Stimulated activated effector memory CD8-positive, alpha-beta T cell treated with anti-CD3 and anti-CD28 coated beads, Interleukin-12 subunit alpha, Interleukin-12 subunit beta, amount 100 ng/mL, for 72 hours (primary cell): ENCODE measurements around the gene TMEM39A.

Source experiments
- ATAC-seq: fragments of 150-1000 bp; cut with Tn5 transposase; 2 replicates; pipeline ENCODE4 v1.10.0; 2021
- DNase-seq, 2 donors: peaks; one replicate each; pipeline ENCODE4 v3.0.0; 2021 to 2022; ENCODE audit warnings: low spot score in 2 of 2
- H3K27ac Mint-ChIP-seq: one replicate; pipeline ENCODE4 v1.8.0; 2022; ENCODE audit warnings: mild to moderate bottlenecking, mixed read lengths
- H3K36me3 Mint-ChIP-seq: one replicate; pipeline ENCODE4 v1.8.0; 2022; ENCODE audit warnings: mild to moderate bottlenecking, mixed read lengths
- H3K4me1 Mint-ChIP-seq: one replicate; pipeline ENCODE4 v1.8.0; 2022; ENCODE audit warnings: mixed read lengths
- H3K4me3 Mint-ChIP-seq: one replicate; pipeline ENCODE4 v1.8.0; 2022; ENCODE audit warnings: mild to moderate bottlenecking, mixed read lengths
- H3K9me3 Mint-ChIP-seq: one replicate; pipeline ENCODE4 v1.8.0; 2022; ENCODE audit warnings: mixed read lengths

The TMEM39A gene

GRCh38 chr3:119483101-119483500 lies 19.7 kb upstream of the TMEM39A start:
- Mint-ChIP-seq H3K4me1 (no peaks in the 10 kb centered on the region), H3K9me3 (no peaks in the 10 kb centered on the region), H3K4me3 (no peak overlapping the region), H3K36me3 (peaks cover 97% of the 10 kb centered on the region), H3K27ac (peak overlapping the region; percentile 17)
- no peak for DNase-seq
- no peak for ATAC-seq

- H3K4me1 Mint-ChIP-seq: peaks cover 10% of the 10 kb centered on the region
- ATAC-seq: no peak
- DNase-seq: no peak
- no peak overlapping the region for H3K27ac Mint-ChIP-seq
- H3K9me3 Mint-ChIP-seq: no peaks in the 10 kb centered on the region
- peaks cover 91% of the 10 kb centered on the region for H3K36me3 Mint-ChIP-seq
- H3K4me3 Mint-ChIP-seq: no peak overlapping the region
Measured at GRCh38 chr3:119481079-119481478, 17.7 kb upstream of the TMEM39A start.

- H3K27ac Mint-ChIP-seq: no peak overlapping the region
- DNase-seq: no peak
- no peak for ATAC-seq
- H3K36me3 Mint-ChIP-seq: peaks cover 49% of the 10 kb centered on the region
- no peaks in the 10 kb centered on the region for H3K9me3 Mint-ChIP-seq
- H3K4me1 Mint-ChIP-seq: peaks cover 32% of the 10 kb centered on the region
- peak overlapping the region; percentile 82 for H3K4me3 Mint-ChIP-seq
Measured at GRCh38 chr3:119470866-119471265, 7.5 kb upstream of the TMEM39A start.

- Mint-ChIP-seq H3K36me3 (peaks cover 36% of the 10 kb centered on the region), H3K9me3 (no peaks in the 10 kb centered on the region), H3K27ac (peak overlapping the region; percentile 97), H3K4me1 (peaks cover 32% of the 10 kb centered on the region), H3K4me3 (peak overlapping the region; percentile 82)
- DNase-seq (no peak), ATAC-seq (no peak)
Measured at GRCh38 chr3:119469418-119470189, 6.2 kb upstream of the TMEM39A start.

DNA sequence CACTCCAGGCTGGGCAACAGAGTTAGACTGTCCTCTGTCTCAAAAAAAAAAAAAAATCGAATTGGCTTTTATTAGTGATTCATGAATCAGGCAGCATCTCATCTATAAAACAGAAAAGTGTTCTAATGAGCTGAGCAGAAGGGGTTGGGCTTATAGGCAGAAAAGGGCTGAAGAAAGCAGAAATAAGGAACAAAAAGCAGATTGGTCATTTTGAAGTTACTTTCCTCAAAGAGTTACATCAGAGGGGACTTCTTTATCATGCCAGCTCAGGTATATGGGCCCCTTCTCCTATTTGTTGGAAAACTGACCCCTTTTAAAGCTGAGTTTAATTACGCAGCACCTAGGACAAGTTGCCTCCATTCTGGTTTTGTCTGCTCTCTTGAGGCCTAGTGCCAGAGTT lies 4.6 kb upstream of the TMEM39A start:
- peaks cover 31% of the 10 kb centered on the region for H3K36me3 Mint-ChIP-seq
- H3K4me1 Mint-ChIP-seq: peaks cover 45% of the 10 kb centered on the region
- DNase-seq (no peak), ATAC-seq (no peak)
- peak overlapping the region; percentile 82 for H3K4me3 Mint-ChIP-seq
- H3K27ac Mint-ChIP-seq: peak overlapping the region; percentile 97
- H3K9me3 Mint-ChIP-seq: no peaks in the 10 kb centered on the region

- Mint-ChIP-seq H3K27ac (no peak overlapping the region), H3K9me3 (no peaks in the 10 kb centered on the region), H3K36me3 (peaks cover 100% of the 10 kb centered on the region), H3K4me1 (peaks cover 11% of the 10 kb centered on the region), H3K4me3 (no peak overlapping the region)
- ATAC-seq: no peak
- DNase-seq: no peak
Measured at GRCh38 chr3:119457246-119457645, 6.2 kb downstream of the TMEM39A start.

DNA sequence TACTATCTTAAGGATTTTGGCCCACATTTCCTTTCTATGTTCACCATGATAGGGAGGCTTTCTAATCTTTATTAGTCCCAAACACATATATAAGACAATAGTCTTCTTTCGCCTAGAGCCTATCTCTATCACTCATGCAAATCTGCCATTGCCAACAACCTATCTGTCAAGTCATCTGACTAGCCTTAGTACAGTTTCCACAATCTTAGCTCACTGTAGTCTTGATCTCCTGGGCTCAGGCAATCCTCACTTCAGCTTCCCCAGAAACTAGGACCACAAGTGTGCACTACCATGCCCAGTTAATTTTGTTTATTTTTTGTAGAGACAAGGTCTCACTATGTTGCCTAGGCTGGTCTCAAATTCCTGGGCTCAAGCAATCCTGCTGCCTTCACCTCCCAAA lies 6.9 kb downstream of the TMEM39A start:
- DNase-seq: no peak
- no peak overlapping the region for H3K4me3 Mint-ChIP-seq
- H3K36me3 Mint-ChIP-seq: peaks cover 100% of the 10 kb centered on the region
- peaks cover 11% of the 10 kb centered on the region for H3K4me1 Mint-ChIP-seq
- H3K9me3 Mint-ChIP-seq: no peaks in the 10 kb centered on the region
- H3K27ac Mint-ChIP-seq: no peak overlapping the region
- ATAC-seq: no peak

DNA sequence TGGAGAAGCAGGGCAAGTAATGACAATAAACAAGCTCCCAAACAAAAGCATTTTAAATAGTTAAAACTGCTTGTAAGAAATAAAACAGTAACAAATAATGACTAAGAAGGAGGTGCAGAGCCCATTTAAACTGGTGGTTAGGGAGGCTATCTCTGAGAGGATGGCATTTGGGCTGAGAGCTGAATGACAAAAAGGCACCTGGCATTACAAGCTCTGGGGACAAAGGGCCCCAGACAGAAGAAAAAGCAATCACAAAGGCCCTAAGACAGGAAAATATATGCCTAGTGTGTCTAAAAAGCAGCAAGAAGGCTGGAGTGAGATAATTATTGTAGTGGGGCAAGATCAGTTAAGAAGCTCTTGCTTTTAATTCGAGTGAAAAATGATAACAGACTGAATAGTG lies 9.6 kb downstream of the TMEM39A start:
- ATAC-seq (no peak), DNase-seq (no peak)
- Mint-ChIP-seq H3K27ac (no peak overlapping the region), H3K4me1 (peaks cover 5% of the 10 kb centered on the region), H3K36me3 (peaks cover 100% of the 10 kb centered on the region), H3K9me3 (no peaks in the 10 kb centered on the region), H3K4me3 (no peak overlapping the region)

DNA sequence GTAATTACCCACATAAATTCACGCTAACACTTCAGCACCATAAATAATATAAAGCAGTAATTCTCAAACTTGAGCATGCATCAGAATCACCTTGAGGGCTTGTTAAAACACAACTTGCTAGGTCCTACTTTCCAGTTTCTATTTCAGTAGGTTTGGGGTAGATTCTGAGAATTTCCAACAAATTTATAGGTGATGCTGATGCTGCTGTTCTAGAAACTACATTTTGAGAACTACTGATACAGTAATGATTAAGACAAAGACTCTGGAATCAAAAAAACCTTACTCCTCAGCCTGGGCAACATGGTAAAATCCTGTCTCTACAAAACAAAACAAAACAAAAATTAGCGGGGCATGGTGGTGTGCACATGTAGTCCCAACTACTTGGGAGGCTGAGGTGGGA lies 18.8 kb downstream of the TMEM39A start:
- peak overlapping the region; percentile 43 for H3K27ac Mint-ChIP-seq
- ATAC-seq: peak; percentile 58
- H3K36me3 Mint-ChIP-seq: peaks cover 92% of the 10 kb centered on the region
- peaks cover 6% of the 10 kb centered on the region for H3K4me1 Mint-ChIP-seq
- no peak for DNase-seq
- no peak overlapping the region for H3K4me3 Mint-ChIP-seq
- no peaks in the 10 kb centered on the region for H3K9me3 Mint-ChIP-seq

DNA sequence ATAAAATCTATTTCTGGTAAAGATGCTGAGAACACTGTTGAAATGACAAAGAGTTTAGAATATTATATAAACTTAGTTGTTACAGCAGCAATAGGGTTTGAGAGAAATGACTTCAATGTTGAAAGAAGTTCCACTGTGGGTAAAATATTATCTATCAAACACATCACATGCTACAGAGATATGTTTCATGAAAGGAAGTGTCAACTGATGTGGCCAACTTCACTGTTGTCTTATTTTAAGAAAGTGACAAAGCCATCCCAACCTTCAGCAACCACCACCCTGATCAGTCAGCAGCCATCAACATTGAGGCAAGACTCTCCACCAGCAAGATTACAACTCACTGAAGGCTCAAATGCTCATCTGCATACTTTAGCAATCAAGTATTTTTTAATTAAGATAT lies 20.2 kb downstream of the TMEM39A start:
- DNase-seq (no peak), ATAC-seq (peak; percentile 58)
- peaks cover 90% of the 10 kb centered on the region for H3K36me3 Mint-ChIP-seq
- no peak overlapping the region for H3K4me3 Mint-ChIP-seq
- H3K27ac Mint-ChIP-seq: no peak overlapping the region
- H3K9me3 Mint-ChIP-seq: no peaks in the 10 kb centered on the region
- H3K4me1 Mint-ChIP-seq: peaks cover 13% of the 10 kb centered on the region

- H3K36me3 Mint-ChIP-seq: peaks cover 93% of the 10 kb centered on the region
- H3K4me3 Mint-ChIP-seq: no peak overlapping the region
- ATAC-seq (no peak), DNase-seq (no peak)
- peaks cover 7% of the 10 kb centered on the region for H3K4me1 Mint-ChIP-seq
- no peaks in the 10 kb centered on the region for H3K9me3 Mint-ChIP-seq
- H3K27ac Mint-ChIP-seq: peak overlapping the region; percentile 29
Measured at GRCh38 chr3:119437691-119438258, 25.6 kb downstream of the TMEM39A start.

DNA sequence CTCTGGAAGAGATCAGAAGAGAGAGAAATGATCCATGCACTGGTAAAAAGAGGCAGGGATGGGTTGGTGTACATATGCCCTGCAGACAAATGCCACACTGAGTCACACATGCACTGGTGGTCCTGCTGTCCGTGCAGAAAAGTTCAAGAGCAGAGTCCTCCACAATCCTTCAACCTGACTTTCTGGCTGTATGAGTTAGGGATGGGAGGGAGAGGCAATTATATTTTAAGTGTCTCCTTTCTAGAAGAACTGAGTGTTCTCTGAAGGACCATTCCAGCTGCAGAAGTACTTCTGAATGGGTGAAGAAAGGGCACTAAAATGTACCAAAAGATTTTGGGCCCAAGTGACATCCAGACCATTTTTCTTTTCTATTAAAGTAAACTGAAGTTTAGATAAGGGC lies 26.4 kb downstream of the TMEM39A start:
- no peak for DNase-seq
- no peak for ATAC-seq
- Mint-ChIP-seq H3K9me3 (no peaks in the 10 kb centered on the region), H3K27ac (no peak overlapping the region), H3K4me1 (peaks cover 7% of the 10 kb centered on the region), H3K4me3 (no peak overlapping the region), H3K36me3 (peaks cover 93% of the 10 kb centered on the region)

DNA sequence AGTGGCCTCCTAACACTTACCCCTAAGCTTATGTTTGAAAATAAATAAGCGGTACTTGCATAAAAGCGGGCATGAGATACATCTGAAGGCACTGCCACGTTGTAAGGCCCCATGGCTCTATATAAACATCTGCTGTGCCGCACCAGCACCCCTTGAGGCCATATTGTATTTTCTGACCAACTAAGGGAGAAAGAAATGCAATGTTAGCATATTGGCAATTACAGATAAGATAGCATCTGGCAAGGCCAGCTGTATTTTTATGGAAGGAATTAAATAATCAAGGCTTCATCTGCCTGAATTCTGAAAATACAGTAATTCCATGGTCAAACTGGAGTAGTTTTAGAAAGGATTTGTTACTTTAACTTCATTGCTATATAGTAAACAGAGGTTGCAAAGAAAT lies 28.7 kb downstream of the TMEM39A start:
- Mint-ChIP-seq H3K4me1 (peaks cover 7% of the 10 kb centered on the region), H3K36me3 (peaks cover 98% of the 10 kb centered on the region), H3K9me3 (peaks cover 5% of the 10 kb centered on the region), H3K4me3 (no peak overlapping the region), H3K27ac (no peak overlapping the region)
- no peak for ATAC-seq
- DNase-seq: no peak

DNA sequence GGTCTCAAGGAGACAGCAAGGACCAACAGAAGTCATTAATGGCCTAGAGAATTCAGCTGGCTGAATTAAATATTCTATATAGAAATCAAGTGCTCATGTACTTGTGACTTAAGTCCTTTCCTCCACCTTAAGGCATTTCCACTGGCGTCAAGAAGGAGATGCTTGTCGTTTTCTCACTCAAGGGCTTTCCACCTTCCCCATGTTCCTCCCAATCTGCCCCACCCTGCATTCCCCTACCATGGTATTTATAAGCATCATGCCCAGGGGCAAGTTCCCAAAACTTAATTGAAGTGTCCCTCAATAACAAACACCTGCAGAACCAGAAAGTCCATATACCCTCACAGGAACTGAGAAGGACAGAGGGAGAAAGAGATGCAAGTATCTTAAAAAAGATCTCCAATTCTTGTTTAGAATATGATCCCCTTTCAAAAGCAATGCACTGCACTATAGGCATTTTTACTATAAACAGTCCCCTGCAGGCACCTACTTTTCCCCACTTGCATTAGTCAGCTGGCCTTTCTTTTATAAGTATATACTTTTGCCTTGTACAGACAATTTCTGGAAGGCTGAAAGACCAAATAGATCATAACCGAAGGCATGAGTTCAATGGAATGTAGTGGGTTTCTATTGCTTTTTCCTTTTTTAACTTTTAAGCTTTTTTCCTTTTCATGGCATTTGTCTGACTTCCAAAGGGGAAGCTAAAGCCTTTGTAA lies 29.6 kb downstream of the TMEM39A start:
- H3K4me1 Mint-ChIP-seq: peaks cover 4% of the 10 kb centered on the region
- no peak for DNase-seq
- no peak overlapping the region for H3K27ac Mint-ChIP-seq
- H3K9me3 Mint-ChIP-seq: peaks cover 10% of the 10 kb centered on the region
- ATAC-seq: no peak
- H3K4me3 Mint-ChIP-seq: no peak overlapping the region
- H3K36me3 Mint-ChIP-seq: peaks cover 99% of the 10 kb centered on the region

DNA sequence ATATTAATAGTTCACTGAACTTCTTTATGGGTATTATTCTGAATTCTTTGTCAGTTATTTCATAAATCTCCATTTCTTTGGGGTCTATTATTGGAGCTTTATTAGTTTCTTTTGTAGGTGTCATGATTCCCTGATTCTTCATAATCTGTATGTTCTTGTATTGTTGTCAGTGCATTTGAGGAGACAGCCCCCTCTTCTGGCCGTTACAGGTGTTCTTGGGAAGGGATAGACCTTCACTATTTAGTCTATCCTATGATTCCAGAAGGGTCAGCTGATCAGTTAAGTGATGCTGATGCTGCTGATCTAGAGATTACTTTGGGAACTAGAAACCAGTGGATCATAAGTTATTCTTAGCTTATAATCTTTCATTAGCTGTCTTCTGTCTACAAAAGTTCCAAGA lies 34.9 kb downstream of the TMEM39A start:
- Mint-ChIP-seq H3K4me3 (no peak overlapping the region), H3K9me3 (peaks cover 32% of the 10 kb centered on the region), H3K27ac (no peak overlapping the region), H3K36me3 (peaks cover 50% of the 10 kb centered on the region), H3K4me1 (no peaks in the 10 kb centered on the region)
- no peak for DNase-seq
- ATAC-seq: no peak

DNA sequence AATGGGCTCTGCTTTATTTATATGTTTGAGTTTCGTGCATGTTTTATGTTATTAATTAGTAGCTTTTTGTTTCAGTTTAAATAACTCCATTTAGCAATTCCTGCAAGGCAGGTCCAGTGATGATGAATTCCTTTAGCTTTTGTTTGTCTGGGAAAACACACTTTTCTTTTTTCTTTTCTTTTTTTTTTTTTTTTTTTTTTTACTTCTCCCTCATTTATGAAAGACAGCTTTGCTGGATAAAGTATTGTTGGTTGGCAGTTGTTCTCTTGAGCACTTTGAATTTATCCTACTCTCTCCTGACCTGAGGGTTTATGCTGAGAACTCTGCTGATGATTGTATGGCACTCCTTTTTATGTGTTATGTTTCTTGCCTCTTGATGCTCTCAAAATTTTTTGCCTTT lies 35.7 kb downstream of the TMEM39A start:
- DNase-seq: no peak
- H3K36me3 Mint-ChIP-seq: peaks cover 41% of the 10 kb centered on the region
- no peak overlapping the region for H3K4me3 Mint-ChIP-seq
- no peak overlapping the region for H3K27ac Mint-ChIP-seq
- no peak for ATAC-seq
- H3K9me3 Mint-ChIP-seq: peaks cover 32% of the 10 kb centered on the region
- no peaks in the 10 kb centered on the region for H3K4me1 Mint-ChIP-seq
